ENCODE data around the gene CAMK1D. TPM values are rescaled to one million over a fixed set of nuclear protein-coding genes. Genes with fewer than 3 reads are reported as not detected.

CAMK1D gene
- total and polyA plus RNA-seq, 2 of the 8 experiments (the other 6 are each of a cell fraction or from before 2014, with no cell fraction given), result 3.5 to 10.6 TPM

GRCh38 chr10:12376211-12376610 lies 26.9 kb downstream of the CAMK1D start:
- WGBS, 2 experiments (ENCODE audit: extremely low coverage in 1 of 2, insufficient coverage in 1 of 2, insufficient read length in 1 of 2, insufficient replicate concordance in 2 of 2, low coverage in 1 of 2, low lambda C conversion rate in 2 of 2, missing lambda C conversion rate in 1 of 2), result 95% methylated on average over 9 of the region's 12 CpGs; no CpG with 5 or more reads in 1 of the 2 experiments
- peaks cover 0 to 2% of the 10 kb centered on the region in 2 experiments for H4K20me1 ChIP-seq (replicated peaks in 1 of 2; ENCODE audit: control insufficient read depth in 1 of 2, insufficient read depth in 2 of 2, low read length in 2 of 2)
- H4K5ac ChIP-seq (ENCODE audit: insufficient read length, low read depth, low read length), result no peak overlapping the region
- H2BK120ac ChIP-seq (replicated peaks; ENCODE audit: low read depth, low read length), result no peak overlapping the region
- ChIA-PET CTCF (ENCODE audit: partially characterized antibody) (no interaction called here), POLR2A (ENCODE audit: partially characterized antibody) (no interaction called here)
- no peak overlapping the region for H2BK12ac ChIP-seq (ENCODE audit: low read depth, low read length)
- no peak overlapping the region for H4K8ac ChIP-seq (ENCODE audit: extremely low read depth, insufficient read depth, low read length)
- no peak for DNase-seq (ENCODE audit: low read depth in 1 of 2, low spot score in 2 of 2)
- peaks cover 2% of the 10 kb centered on the region; the same call in 1 of the 2 replicates for H3K79me1 ChIP-seq (ENCODE audit: low read depth, low read length)
- no peak overlapping the region for H3K9ac ChIP-seq (replicated peaks in 1 of 4; ENCODE audit: extremely low read depth in 1 of 4, low read depth in 3 of 4, low read length in 3 of 4)
- no peak overlapping the region for H2AK5ac ChIP-seq (ENCODE audit: low read depth, low read length)
- H3K23ac ChIP-seq (ENCODE audit: insufficient read length), result no peak overlapping the region
- no peak overlapping the region for H2BK5ac ChIP-seq (ENCODE audit: low read depth, low read length)
- H3K27ac ChIP-seq (ENCODE audit: low read depth, low read length), result no peak overlapping the region
- H3K18ac ChIP-seq (ENCODE audit: extremely low read depth, low read length), result no peak overlapping the region
- H3K9me3 ChIP-seq (ENCODE audit: insufficient read depth in 2 of 2, low read depth in 1 of 2, low read length in 1 of 2), result no peaks in the 10 kb centered on the region
- H2AFZ ChIP-seq (ENCODE audit: low read length), result no peak overlapping the region
- H3K23me2 ChIP-seq (ENCODE audit: low read depth, low read length), result no peaks in the 10 kb centered on the region
- H3K4me1 ChIP-seq (replicated peaks in 1 of 4; ENCODE audit: control insufficient read depth in 3 of 4, insufficient read depth in 4 of 4, low read length in 3 of 4), result no peaks in the 10 kb centered on the region
- no peaks in the 10 kb centered on the region for H3K79me2 ChIP-seq (ENCODE audit: control insufficient read depth in 1 of 2, insufficient read depth in 2 of 2, low read length in 2 of 2)
- no peak overlapping the region for H2BK15ac ChIP-seq (ENCODE audit: low read length)
- no peaks in the 10 kb centered on the region for H3K27me3 ChIP-seq (replicated peaks in 1 of 4; ENCODE audit: control insufficient read depth in 3 of 4, extremely low read depth in 1 of 4, insufficient read depth in 3 of 4, low read length in 3 of 4)
- no peak overlapping the region for H3K4me2 ChIP-seq (ENCODE audit: insufficient read depth in 1 of 2, low read depth in 2 of 2, low read length in 2 of 2)
- H4K91ac ChIP-seq (replicated peaks; ENCODE audit: insufficient read length, low read length), result no peak overlapping the region
- no peak overlapping the region for H3K14ac ChIP-seq (ENCODE audit: insufficient read length)
- FAIRE-seq, result no peak
- no peak overlapping the region for H2BK20ac ChIP-seq (ENCODE audit: low read length)
- H3K56ac ChIP-seq (replicated peaks; ENCODE audit: insufficient read length, low read depth, low read length), result no peak overlapping the region
- H3K4me3 ChIP-seq (ENCODE audit: extremely low read depth in 1 of 4, insufficient read depth in 2 of 4, low read depth in 3 of 4, low read length in 4 of 4), result no peak overlapping the region
- H3K36me3 ChIP-seq (ENCODE audit: control insufficient read depth in 2 of 4, insufficient read depth in 4 of 4, low read length in 3 of 4), result no peaks in the 10 kb centered on the region
- H3K4ac ChIP-seq (replicated peaks; ENCODE audit: insufficient read length, low read depth, low read length), result no peak overlapping the region
- TF ChIP-seq GTF2F1 (IDR thresholded peaks at IDR 0.05; ENCODE audit: borderline replicate concordance, low read depth, low read length) (no peak), CREB1 (IDR thresholded peaks at IDR 0.05) (no peak), SIX5 (IDR thresholded peaks at IDR 0.05; ENCODE audit: low read depth, low read length) (no peak), PHF8 (conservative IDR thresholded peaks at IDR 0.05; ENCODE audit: low read depth, low read length) (no peak), JUN (IDR thresholded peaks at IDR 0.05; ENCODE audit: low read depth, low read length) (no peak), CBX5 (IDR thresholded peaks at IDR 0.05; ENCODE audit: low read depth, low read length) (no peak), RBBP5 (IDR thresholded peaks at IDR 0.05; ENCODE audit: borderline replicate concordance, low read depth, low read length) (no peak), NRF1 (IDR thresholded peaks at IDR 0.05; ENCODE audit: low read depth, low read length) (no peak), CHD1 (IDR thresholded peaks at IDR 0.05; ENCODE audit: low read depth, low read length) (no peak), CEBPB (IDR thresholded peaks at IDR 0.05; ENCODE audit: low read depth, low read length) (no peak), CBX8 (IDR thresholded peaks at IDR 0.05; ENCODE audit: borderline replicate concordance, low read depth, low read length) (no peak), POLR2A (IDR thresholded peaks at IDR 0.05; ENCODE audit: control extremely low read depth in 1 of 2, low read depth in 2 of 2, low read length in 2 of 2) (no peak), HDAC2 (IDR thresholded peaks at IDR 0.05; ENCODE audit: borderline replicate concordance in 1 of 2, low read depth in 2 of 2, low read length in 2 of 2) (no peak), CHD2 (IDR thresholded peaks at IDR 0.05; ENCODE audit: low read length) (no peak), FOSL1 (IDR thresholded peaks at IDR 0.05; ENCODE audit: insufficient read depth, low read depth, low read length) (no peak), JUND (IDR thresholded peaks at IDR 0.05; ENCODE audit: low read length) (no peak)

Measured in H1 (cell line).